Measurements from ENCODE around the gene TAF5.
"Not testable (repeated sequence)": the region's sequence is repeated elsewhere in the genome, so short reads cannot be mapped to it uniquely, and the experiment has no call there.

The TAF5 gene

DNA sequence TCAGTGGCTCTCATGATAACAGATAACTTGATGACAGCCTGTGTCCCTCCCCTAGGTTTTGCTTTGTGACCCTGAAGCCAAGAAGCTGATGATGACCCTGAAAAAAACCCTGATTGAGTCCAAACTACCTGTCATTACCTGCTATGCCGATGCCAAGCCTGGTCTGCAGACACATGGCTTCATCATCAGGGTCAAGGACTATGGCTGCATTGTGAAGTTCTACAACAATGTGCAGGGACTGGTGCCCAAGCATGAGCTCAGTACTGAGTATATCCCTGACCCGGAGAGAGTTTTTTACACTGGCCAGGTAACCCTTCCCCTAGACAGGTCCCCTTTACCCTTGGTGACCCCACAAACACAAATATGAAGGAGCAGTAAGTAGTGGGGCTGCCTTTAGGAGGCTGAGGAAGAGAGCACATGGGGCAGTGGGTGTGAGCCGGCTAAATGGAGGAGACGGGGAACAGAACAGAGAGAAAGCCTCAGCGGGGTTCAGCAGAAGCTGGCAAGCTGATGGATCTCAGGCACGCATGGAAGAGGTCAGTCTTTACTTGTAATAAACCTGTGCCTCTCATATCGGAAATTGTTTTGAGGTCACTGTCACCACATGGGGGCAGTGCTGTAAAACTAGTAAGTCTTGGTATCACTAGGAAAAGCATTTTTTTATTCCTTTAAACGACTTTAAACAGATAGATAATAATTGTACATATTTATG is 48.8 kb downstream of the TAF5 start:
- no peak overlapping the region for H3K9ac ChIP-seq (ENCODE audit: low read length)
- H3K4me3 ChIP-seq (ENCODE audit: low read depth in 1 of 2, low read length in 2 of 2), result no peak overlapping the region
- H3K4me1 ChIP-seq (ENCODE audit: insufficient read depth, low read length), result no peaks in the 10 kb centered on the region
- H3K27me3 ChIP-seq (ENCODE audit: control insufficient read depth in 1 of 2, insufficient read depth in 2 of 2, low read length in 2 of 2), result no peaks in the 10 kb centered on the region
- no peak overlapping the region for H3K27ac ChIP-seq (ENCODE audit: low read depth, low read length)
- no peaks in the 10 kb centered on the region for H3K9me3 ChIP-seq (ENCODE audit: low read length)
- peaks cover 89% of the 10 kb centered on the region for H3K36me3 ChIP-seq (ENCODE audit: insufficient read depth, low read length)

GRCh38 chr10:103417148-103417469 is 49.3 kb downstream of the TAF5 start:
- not testable (repeated sequence) for H3K4me1 ChIP-seq (ENCODE audit: insufficient read depth, low read length); H3K9me3 ChIP-seq (ENCODE audit: low read length); H3K27ac ChIP-seq (ENCODE audit: low read depth, low read length); H3K4me3 ChIP-seq (ENCODE audit: low read depth in 1 of 2, low read length in 2 of 2); H3K9ac ChIP-seq (ENCODE audit: low read length); H3K27me3 ChIP-seq (ENCODE audit: control insufficient read depth in 1 of 2, insufficient read depth in 2 of 2, low read length in 2 of 2)
- H3K36me3 ChIP-seq (ENCODE audit: insufficient read depth, low read length), result peaks cover 87% of the 10 kb centered on the region

DNA sequence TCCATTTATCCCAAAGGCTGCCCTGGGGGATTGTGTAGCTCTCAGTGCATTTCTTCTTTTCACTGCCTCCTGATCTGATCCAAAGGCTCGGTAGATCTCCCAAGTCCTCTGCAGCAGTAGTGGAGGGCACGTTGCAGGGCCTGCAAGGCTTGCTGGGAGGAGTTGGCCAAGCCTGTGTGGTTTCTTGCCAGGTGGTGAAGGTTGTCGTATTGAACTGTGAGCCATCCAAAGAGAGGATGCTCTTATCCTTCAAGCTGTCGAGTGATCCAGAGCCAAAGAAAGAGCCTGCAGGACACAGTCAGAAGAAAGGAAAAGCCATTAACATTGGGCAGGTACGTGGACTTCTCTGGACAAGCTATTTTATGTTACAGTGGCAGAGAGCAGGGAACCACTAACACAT is 49.8 kb downstream of the TAF5 start:
- H3K9me3 ChIP-seq (ENCODE audit: low read length), result no peaks in the 10 kb centered on the region
- no peak overlapping the region for H3K27ac ChIP-seq (ENCODE audit: low read depth, low read length)
- no peaks in the 10 kb centered on the region for H3K4me1 ChIP-seq (ENCODE audit: insufficient read depth, low read length)
- no peaks in the 10 kb centered on the region for H3K27me3 ChIP-seq (ENCODE audit: control insufficient read depth in 1 of 2, insufficient read depth in 2 of 2, low read length in 2 of 2)
- no peak overlapping the region for H3K4me3 ChIP-seq (ENCODE audit: low read depth in 1 of 2, low read length in 2 of 2)
- H3K9ac ChIP-seq (ENCODE audit: low read length), result no peak overlapping the region
- H3K36me3 ChIP-seq (ENCODE audit: insufficient read depth, low read length), result peaks cover 88% of the 10 kb centered on the region

DNA sequence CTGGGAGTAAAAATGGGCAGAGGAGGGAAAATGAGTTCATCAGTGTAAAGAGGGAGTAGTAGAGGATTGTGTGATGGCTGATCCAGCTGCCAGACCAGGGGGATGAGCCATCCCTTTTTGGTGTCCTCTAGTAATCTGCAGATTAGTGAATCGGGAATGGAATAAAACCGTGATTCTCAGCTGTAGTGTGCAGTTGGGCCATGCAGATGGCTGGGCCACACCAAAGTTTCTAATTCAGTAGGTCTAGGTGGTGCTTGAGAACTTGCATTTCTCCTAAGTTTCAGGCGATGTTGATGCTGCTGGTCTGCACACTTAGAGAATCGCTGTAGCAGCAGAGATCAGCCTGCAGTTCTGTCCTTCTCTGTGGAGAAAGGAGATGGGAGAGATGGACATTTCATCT is 51.3 kb downstream of the TAF5 start:
- Histone ChIP-seq H3K4me3 (ENCODE audit: low read depth in 1 of 2, low read length in 2 of 2) (no peak overlapping the region), H3K27me3 (ENCODE audit: control insufficient read depth in 1 of 2, insufficient read depth in 2 of 2, low read length in 2 of 2) (no peaks in the 10 kb centered on the region), H3K36me3 (ENCODE audit: insufficient read depth, low read length) (peaks cover 88% of the 10 kb centered on the region), H3K27ac (ENCODE audit: low read depth, low read length) (no peak overlapping the region), H3K9ac (ENCODE audit: low read length) (no peak overlapping the region), H3K9me3 (ENCODE audit: low read length) (no peaks in the 10 kb centered on the region), H3K4me1 (ENCODE audit: insufficient read depth, low read length) (no peaks in the 10 kb centered on the region)

GRCh38 chr10:103423748-103424147 is 56.0 kb downstream of the TAF5 start:
- Histone ChIP-seq H3K36me3 (ENCODE audit: insufficient read depth, low read length) (peaks cover 76% of the 10 kb centered on the region), H3K4me3 (ENCODE audit: low read depth in 1 of 2, low read length in 2 of 2) (no peak overlapping the region), H3K27me3 (ENCODE audit: control insufficient read depth in 1 of 2, insufficient read depth in 2 of 2, low read length in 2 of 2) (no peaks in the 10 kb centered on the region), H3K4me1 (ENCODE audit: insufficient read depth, low read length) (no peaks in the 10 kb centered on the region), H3K9me3 (ENCODE audit: low read length) (no peaks in the 10 kb centered on the region), H3K27ac (ENCODE audit: low read depth, low read length) (no peak overlapping the region), H3K9ac (ENCODE audit: low read length) (no peak overlapping the region)

DNA sequence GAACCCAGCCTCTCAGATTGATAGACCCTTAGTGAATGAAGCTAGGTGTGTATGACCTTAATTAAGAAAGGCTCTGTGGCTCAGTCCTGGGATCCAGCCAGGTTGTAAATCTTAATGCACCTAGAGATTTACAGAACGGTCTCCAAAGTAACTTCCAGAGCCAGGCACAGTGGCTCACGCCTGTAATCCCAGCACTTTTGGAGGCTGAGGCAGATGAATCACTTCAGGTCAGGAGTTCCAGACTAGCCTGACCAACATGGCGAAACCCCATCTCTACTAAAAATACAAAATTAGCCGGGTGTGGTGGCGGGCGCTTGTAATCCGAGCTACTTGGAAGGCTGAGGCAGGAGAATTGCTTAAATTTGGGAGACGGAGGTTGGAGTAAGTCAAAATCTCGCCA is 60.1 kb downstream of the TAF5 start:
- no peaks in the 10 kb centered on the region for H3K4me1 ChIP-seq (ENCODE audit: insufficient read depth, low read length)
- H3K9me3 ChIP-seq (ENCODE audit: low read length), result no peaks in the 10 kb centered on the region
- no peak overlapping the region for H3K4me3 ChIP-seq (ENCODE audit: low read depth in 1 of 2, low read length in 2 of 2)
- H3K27ac ChIP-seq (ENCODE audit: low read depth, low read length), result no peak overlapping the region
- peaks cover 53% of the 10 kb centered on the region for H3K36me3 ChIP-seq (ENCODE audit: insufficient read depth, low read length)
- H3K9ac ChIP-seq (ENCODE audit: low read length), result no peak overlapping the region
- H3K27me3 ChIP-seq (ENCODE audit: control insufficient read depth in 1 of 2, insufficient read depth in 2 of 2, low read length in 2 of 2), result no peaks in the 10 kb centered on the region

GRCh38 chr10:103428989-103429643 is 61.3 kb downstream of the TAF5 start:
- Histone ChIP-seq H3K9ac (ENCODE audit: low read length) (no peak overlapping the region), H3K27ac (ENCODE audit: low read depth, low read length) (no peak overlapping the region), H3K27me3 (ENCODE audit: control insufficient read depth in 1 of 2, insufficient read depth in 2 of 2, low read length in 2 of 2) (no peaks in the 10 kb centered on the region), H3K4me3 (ENCODE audit: low read depth in 1 of 2, low read length in 2 of 2) (no peak overlapping the region), H3K4me1 (ENCODE audit: insufficient read depth, low read length) (no peaks in the 10 kb centered on the region), H3K9me3 (ENCODE audit: low read length) (no peaks in the 10 kb centered on the region), H3K36me3 (ENCODE audit: insufficient read depth, low read length) (peaks cover 52% of the 10 kb centered on the region)

- Histone ChIP-seq H3K36me3 (ENCODE audit: insufficient read depth, low read length) (peaks cover 52% of the 10 kb centered on the region), H3K4me3 (ENCODE audit: low read depth in 1 of 2, low read length in 2 of 2) (no peak overlapping the region), H3K9me3 (ENCODE audit: low read length) (no peaks in the 10 kb centered on the region), H3K9ac (ENCODE audit: low read length) (no peak overlapping the region), H3K4me1 (ENCODE audit: insufficient read depth, low read length) (no peaks in the 10 kb centered on the region), H3K27ac (ENCODE audit: low read depth, low read length) (no peak overlapping the region), H3K27me3 (ENCODE audit: control insufficient read depth in 1 of 2, insufficient read depth in 2 of 2, low read length in 2 of 2) (no peaks in the 10 kb centered on the region)
Measured at GRCh38 chr10:103429647-103430046, 61.9 kb downstream of the TAF5 start.

DNA sequence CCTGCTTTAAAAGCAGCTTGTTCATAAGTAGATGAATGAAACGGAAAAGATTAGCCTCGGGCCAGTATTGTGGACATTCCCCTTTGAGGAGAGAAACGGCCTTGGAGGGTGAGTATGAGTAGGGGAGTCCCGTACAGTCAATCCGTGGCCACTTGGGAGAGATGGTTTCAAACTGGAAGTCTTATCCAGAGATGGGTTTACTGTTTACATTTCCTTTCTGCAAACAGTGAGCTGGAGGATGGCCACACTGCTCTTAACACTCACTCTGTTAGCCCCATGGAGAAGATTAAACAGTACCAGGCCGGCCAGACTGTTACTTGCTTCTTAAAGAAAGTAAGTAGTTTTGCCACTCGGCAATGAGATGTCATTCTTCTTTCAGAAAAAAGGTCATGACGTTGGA is 64.1 kb downstream of the TAF5 start:
- H3K36me3 ChIP-seq (ENCODE audit: insufficient read depth, low read length), result peaks cover 52% of the 10 kb centered on the region
- H3K9ac ChIP-seq (ENCODE audit: low read length), result no peak overlapping the region
- H3K27ac ChIP-seq (ENCODE audit: low read depth, low read length), result no peak overlapping the region
- no peaks in the 10 kb centered on the region for H3K4me1 ChIP-seq (ENCODE audit: insufficient read depth, low read length)
- H3K4me3 ChIP-seq (ENCODE audit: low read depth in 1 of 2, low read length in 2 of 2), result no peak overlapping the region
- H3K27me3 ChIP-seq (ENCODE audit: control insufficient read depth in 1 of 2, insufficient read depth in 2 of 2, low read length in 2 of 2), result no peaks in the 10 kb centered on the region
- no peaks in the 10 kb centered on the region for H3K9me3 ChIP-seq (ENCODE audit: low read length)

GRCh38 chr10:103433858-103434257 is 66.1 kb downstream of the TAF5 start:
- Histone ChIP-seq H3K9ac (ENCODE audit: low read length) (no peak overlapping the region), H3K36me3 (ENCODE audit: insufficient read depth, low read length) (peaks cover 61% of the 10 kb centered on the region), H3K27ac (ENCODE audit: low read depth, low read length) (no peak overlapping the region), H3K4me1 (ENCODE audit: insufficient read depth, low read length) (no peaks in the 10 kb centered on the region), H3K9me3 (ENCODE audit: low read length) (no peaks in the 10 kb centered on the region), H3K4me3 (ENCODE audit: low read depth in 1 of 2, low read length in 2 of 2) (no peak overlapping the region), H3K27me3 (ENCODE audit: control insufficient read depth in 1 of 2, insufficient read depth in 2 of 2, low read length in 2 of 2) (no peaks in the 10 kb centered on the region)

Data from muscle layer of colon (tissue), 2 donors.